Activated B cell treated with CpG ODN at 0.5 μM for 24 hours (primary cell): Measurements from ENCODE around the gene MAPK8IP1. TPM values are rescaled to one million over a fixed set of nuclear protein-coding genes. Genes with fewer than 3 reads are reported as not detected.

Source experiments
- ATAC-seq: fragments of 200-7000 bp; cut with Tn5 transposase; one replicate; pipeline ENCODE4 v1.10.0; 2021; ENCODE audit warnings: low read depth, mild to moderate bottlenecking, moderate library complexity
- CTCF ChIA-PET: fragments of 350-600 bp; sonication (Branson Sonifier 250); formaldehyde crosslinking; loops from one replicate; lab custom pipeline; 2021; ENCODE audit warnings: antibody characterized with exemption; lab: Charles Lee
- POLR2A ChIA-PET: fragments of 350-600 bp; sonication (Branson Sonifier 250); formaldehyde crosslinking; loops from one replicate; lab custom pipeline; 2021; ENCODE audit warnings: antibody characterized with exemption; lab: Charles Lee
- DNase-seq: peaks from one replicate; pipeline ENCODE4 v3.0.0; 2022
- H3K27ac Mint-ChIP-seq: one replicate; pipeline ENCODE4 v1.8.0; 2020; ENCODE audit warnings: mixed read lengths
- H3K27me3 Mint-ChIP-seq: one replicate; pipeline ENCODE4 v1.8.0; 2021; ENCODE audit warnings: mixed read lengths
- H3K36me3 Mint-ChIP-seq: one replicate; pipeline ENCODE4 v1.8.0; 2021; ENCODE audit warnings: low read depth, mixed read lengths
- H3K4me1 Mint-ChIP-seq: one replicate; pipeline ENCODE4 v1.8.0; 2021; ENCODE audit warnings: mixed read lengths
- H3K4me3 Mint-ChIP-seq: one replicate; pipeline ENCODE4 v1.8.0; 2020; ENCODE audit warnings: mild to moderate bottlenecking, mixed read lengths
- H3K9me3 Mint-ChIP-seq: one replicate; pipeline ENCODE4 v1.8.0; 2020; ENCODE audit warnings: mixed read lengths
- intact Hi-C: fragments of 100-400 bp; cut with micrococcal nuclease; formaldehyde crosslinking; loops from one replicate; pipeline ENCODE4 v1.15.1; 2024
- total RNA-seq: library from RNA; stranded (reverse); gene quantifications from 2 replicates; pipeline ENCODE4 v1.2.3, GENCODE V29; 2022
- TF ChIP-seq, protein P1 (sequence below): fragments of 200-600 bp; IDR thresholded peaks from one replicate; pipeline ENCODE4 v1.8.0; 2022; ENCODE audit warnings: antibody characterized with exemption, mild to moderate bottlenecking

MAPK8IP1 gene
- total RNA-seq, 1 donor from 2014 or later: 1.9 TPM

GRCh38 chr11:45913942-45914635, 28.6 kb downstream of the MAPK8IP1 start:
- ATAC-seq (no peak), DNase-seq (no peak)
- H3K27me3 Mint-ChIP-seq: no peaks in the 10 kb centered on the region
- H3K4me3 Mint-ChIP-seq: no peak overlapping the region
- H3K9me3 Mint-ChIP-seq: no peaks in the 10 kb centered on the region
- CTCF ChIA-PET: no interaction called here
- POLR2A ChIA-PET: interaction anchor here (0.6 to 8.2 kb wide), 2 partner anchors 20 to 51 kb away, joined by 3 to 263 read pairs; no protein-coding TSS in a partner anchor
- H3K4me1 Mint-ChIP-seq: peaks cover 34% of the 10 kb centered on the region
- H3K36me3 Mint-ChIP-seq: peaks cover 71% of the 10 kb centered on the region
- TF ChIP-seq, protein P1, sequence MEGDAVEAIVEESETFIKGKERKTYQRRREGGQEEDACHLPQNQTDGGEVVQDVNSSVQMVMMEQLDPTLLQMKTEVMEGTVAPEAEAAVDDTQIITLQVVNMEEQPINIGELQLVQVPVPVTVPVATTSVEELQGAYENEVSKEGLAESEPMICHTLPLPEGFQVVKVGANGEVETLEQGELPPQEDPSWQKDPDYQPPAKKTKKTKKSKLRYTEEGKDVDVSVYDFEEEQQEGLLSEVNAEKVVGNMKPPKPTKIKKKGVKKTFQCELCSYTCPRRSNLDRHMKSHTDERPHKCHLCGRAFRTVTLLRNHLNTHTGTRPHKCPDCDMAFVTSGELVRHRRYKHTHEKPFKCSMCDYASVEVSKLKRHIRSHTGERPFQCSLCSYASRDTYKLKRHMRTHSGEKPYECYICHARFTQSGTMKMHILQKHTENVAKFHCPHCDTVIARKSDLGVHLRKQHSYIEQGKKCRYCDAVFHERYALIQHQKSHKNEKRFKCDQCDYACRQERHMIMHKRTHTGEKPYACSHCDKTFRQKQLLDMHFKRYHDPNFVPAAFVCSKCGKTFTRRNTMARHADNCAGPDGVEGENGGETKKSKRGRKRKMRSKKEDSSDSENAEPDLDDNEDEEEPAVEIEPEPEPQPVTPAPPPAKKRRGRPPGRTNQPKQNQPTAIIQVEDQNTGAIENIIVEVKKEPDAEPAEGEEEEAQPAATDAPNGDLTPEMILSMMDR: no peak
- intact Hi-C loops: no loop called here
- H3K27ac Mint-ChIP-seq: no peak overlapping the region

- peaks cover 58% of the 10 kb centered on the region for H3K36me3 Mint-ChIP-seq
- ChIA-PET POLR2A (interaction anchor here (1.1 to 8.2 kb wide), 3 partner anchors 16 to 68 kb away, joined by 3 to 263 read pairs (median 28); partner anchors contain the start of gene CRY2), CTCF (interaction anchor here (1.2 kb wide), 1 partner anchor 49 kb away, joined by 5 read pairs; no protein-coding TSS in a partner anchor)
- H3K27ac Mint-ChIP-seq: no peak overlapping the region
- DNase-seq: no peak
- no peak for ATAC-seq
- H3K27me3 Mint-ChIP-seq: no peaks in the 10 kb centered on the region
- TF ChIP-seq, protein P1: no peak
- H3K4me3 Mint-ChIP-seq: no peak overlapping the region
- H3K9me3 Mint-ChIP-seq: no peaks in the 10 kb centered on the region
- intact Hi-C loops: loop anchor here (5.0 kb wide), 2 partner anchors 108 to 207 kb away; partner anchors contain the start of genes PHF21A and SLC35C1
- H3K4me1 Mint-ChIP-seq: peaks cover 47% of the 10 kb centered on the region
These were observed 30.0 kb downstream of the MAPK8IP1 start for GRCh38 chr11:45915446-45915845.

GRCh38 chr11:45917286-45917622, 31.8 kb downstream of the MAPK8IP1 start:
- ATAC-seq (peak; percentile 0), DNase-seq (no peak)
- POLR2A ChIA-PET: interaction anchor here (0.6 to 8.2 kb wide), 14 partner anchors 8 to 89 kb away, joined by 3 to 263 read pairs (median 6); partner anchors contain the start of gene CRY2
- Mint-ChIP-seq H3K27ac (peak overlapping the region; percentile 97), H3K9me3 (no peaks in the 10 kb centered on the region), H3K4me3 (peak overlapping the region; percentile 94), H3K27me3 (no peaks in the 10 kb centered on the region), H3K4me1 (peaks cover 61% of the 10 kb centered on the region), H3K36me3 (peaks cover 47% of the 10 kb centered on the region)
- TF ChIP-seq, protein P1: no peak
- CTCF ChIA-PET: interaction anchor here (1.0 to 2.0 kb wide), 2 partner anchors 10 to 13 kb away, joined by 3 to 10 read pairs; no protein-coding TSS in a partner anchor
- intact Hi-C loops: loop anchor here (1.0 to 5.0 kb wide), 5 partner anchors 40 to 700 kb away; partner anchors contain the start of genes ATG13, HARBI1, PHF21A and SLC35C1

DNA sequence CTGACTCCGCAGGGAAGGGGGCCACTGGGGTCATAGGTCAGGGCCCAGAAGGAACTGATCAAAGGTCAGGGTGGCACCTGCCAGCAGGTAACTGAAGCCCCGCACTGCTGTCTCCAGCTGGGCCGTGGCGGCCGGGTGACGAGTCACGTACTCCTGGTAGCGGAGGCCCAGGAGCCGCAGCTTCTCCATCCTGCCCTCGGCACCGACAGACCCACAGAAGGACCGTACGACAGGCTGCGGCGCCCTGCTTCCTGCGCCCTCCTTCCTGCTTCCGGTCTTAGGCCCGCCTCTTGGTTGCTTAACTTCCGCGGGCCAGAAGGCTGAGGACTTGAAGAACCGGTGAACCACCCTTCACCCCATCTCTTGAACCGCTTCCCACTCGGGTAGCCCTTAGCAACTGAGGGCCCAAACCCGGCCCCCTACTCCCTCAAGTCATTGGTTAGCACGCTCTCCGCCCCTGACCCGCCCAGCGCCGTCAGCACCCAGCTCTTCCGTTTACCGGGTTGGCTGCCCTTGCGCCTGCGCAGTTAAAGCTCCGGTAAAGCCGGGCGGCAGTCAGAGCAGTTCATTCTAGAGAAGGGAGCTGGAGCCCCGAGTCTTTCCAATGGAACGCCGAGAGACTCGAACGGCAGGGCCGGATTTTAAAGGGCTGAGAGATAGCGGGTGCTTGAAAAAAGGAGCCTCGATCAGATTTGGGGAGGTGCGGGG, 32.3 kb downstream of the MAPK8IP1 start, which contains the start of gene PEX16:
Gene PEX16 (minus strand): TSS at position 255 of the 708 bp plus-strand sequence. CDS start 66 bp downstream, at position 189.
- H3K4me3 Mint-ChIP-seq: peak within 1 kb of the TSS; percentile 94
- ChIA-PET POLR2A (interaction anchor here (0.6 to 8.2 kb wide), 21 partner anchors 8 to 1921 kb away, joined by 3 to 263 read pairs (median 5); partner anchors contain the start of genes AMBRA1 and CRY2), CTCF (interaction anchor here (1.0 to 2.0 kb wide), 5 partner anchors 9 to 89 kb away, joined by 3 to 10 read pairs (median 7); no protein-coding TSS in a partner anchor)
- H3K27me3 Mint-ChIP-seq: no peaks in the 10 kb centered on the region
- ATAC-seq (peak; percentile 85), DNase-seq (peak; percentile 87)
- H3K27ac Mint-ChIP-seq: peak within 1 kb of the TSS; percentile 97
- TF ChIP-seq, protein P1: no peak
- peaks cover 47% of the 10 kb centered on the region for H3K36me3 Mint-ChIP-seq
- intact Hi-C loops: loop anchor here (1.0 to 5.0 kb wide), 9 partner anchors 13 to 700 kb away; partner anchors contain the start of genes ATG13, CRY2, HARBI1 and MAPK8IP1
- no peaks in the 10 kb centered on the region for H3K9me3 Mint-ChIP-seq
- H3K4me1 Mint-ChIP-seq: peaks cover 61% of the 10 kb centered on the region
